GM18907 (cell line): ENCODE data around the gene RASL12.
A peak's percentile ranks its signal among the peaks of the same experiment; 100 is the strongest.
"Not testable (repeated sequence)": the region's sequence is repeated elsewhere in the genome, so short reads cannot be mapped to it uniquely, and the experiment has no call there.

Experiments used
- ATAC-seq: cut with Tn5 transposase; IDR thresholded peaks from one replicate; pipeline ENCODE4 v1.9.1; 2021; ENCODE audit warnings: mild to moderate bottlenecking, moderate library complexity; ENCODE audit not compliant: unreplicated experiment

Gene RASL12

DNA sequence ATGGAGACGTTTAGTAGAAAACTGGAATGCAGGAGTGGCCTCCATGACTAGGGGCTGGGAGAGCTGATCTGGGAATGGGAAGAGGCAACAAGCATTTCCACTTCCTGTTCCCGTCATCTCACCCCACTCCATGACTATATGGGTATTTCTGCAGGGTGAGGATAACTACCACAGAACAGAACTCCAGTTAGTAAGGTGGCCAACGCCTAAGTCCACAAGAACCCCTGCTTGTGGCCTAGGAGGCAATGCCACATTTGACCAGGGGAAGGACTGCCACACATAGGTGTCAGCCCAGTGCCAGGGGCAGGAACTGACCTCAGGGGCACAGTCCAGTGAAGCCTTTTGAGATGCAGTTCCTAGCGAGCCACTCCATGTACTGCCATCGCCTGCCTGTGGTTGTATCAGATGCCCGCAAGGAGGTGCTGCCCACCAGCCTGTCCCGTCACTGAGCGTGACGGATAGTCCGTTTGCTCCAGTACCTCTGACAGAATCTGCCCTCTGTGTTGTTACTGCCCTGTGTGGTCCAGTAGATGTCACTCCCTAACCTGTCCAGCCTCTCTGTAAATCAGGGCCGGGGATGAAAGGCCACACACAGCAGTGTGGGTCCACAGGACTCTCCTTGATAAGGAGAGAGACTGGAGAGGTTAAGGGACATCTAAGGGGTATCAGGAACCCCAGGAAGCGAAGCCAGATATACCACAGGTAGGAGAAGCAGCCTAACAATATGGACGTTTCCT is 34.8 kb downstream of the RASL12 start:
- peak; percentile 56 for ATAC-seq

GRCh38 chr15:65029736-65030208 is 38.0 kb downstream of the RASL12 start:
- ATAC-seq, result peak; percentile 4

DNA sequence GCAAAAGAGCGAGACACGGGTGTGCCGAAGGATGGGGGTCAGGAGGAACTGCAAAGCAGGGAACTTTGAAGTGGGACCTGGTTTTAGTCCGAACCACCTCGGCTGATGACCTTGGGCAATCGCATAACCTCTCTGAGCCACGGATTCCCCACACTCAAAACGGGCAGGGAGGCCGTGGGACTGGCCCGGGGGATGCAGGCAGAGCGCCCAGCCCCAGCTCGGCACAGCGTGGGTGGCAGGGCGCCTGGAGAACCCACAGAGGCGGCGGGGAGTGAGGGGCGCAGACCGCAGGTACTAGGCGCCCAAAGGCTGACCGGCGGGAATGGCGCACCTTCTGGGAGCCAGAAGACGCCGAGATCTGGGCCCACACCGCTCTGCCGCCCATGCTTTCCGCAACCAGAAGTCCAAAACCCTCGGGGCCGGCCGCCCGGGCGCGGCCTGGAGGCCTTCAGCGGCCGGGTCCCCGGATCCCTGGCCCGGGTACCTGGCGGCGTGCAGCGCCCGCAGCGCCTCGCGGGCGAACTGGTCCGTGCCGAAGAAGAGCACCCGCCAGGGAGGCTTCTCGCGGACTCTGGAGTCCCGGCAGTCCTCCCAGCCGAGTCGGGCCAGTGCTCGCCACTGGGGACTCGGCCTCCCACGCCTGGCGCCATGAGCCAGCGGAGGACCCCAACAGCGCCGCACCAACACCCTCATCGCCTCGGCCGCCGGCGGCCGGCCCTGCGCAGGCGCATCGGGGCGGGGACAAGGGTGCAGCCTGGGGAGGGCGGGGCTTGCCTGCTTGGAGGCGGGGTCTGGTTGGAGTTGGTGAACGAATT is 38.7 kb downstream of the RASL12 start, which contains the start of gene MTFMT:
TSS of gene MTFMT (minus strand) at position 719 of the 815 bp plus-strand sequence. CDS start at position 693, 26 bp downstream.
- peak; percentile 57 for ATAC-seq

- ATAC-seq, result no peak
These were observed 39.5 kb downstream of the RASL12 start for GRCh38 chr15:65028338-65028737.

DNA sequence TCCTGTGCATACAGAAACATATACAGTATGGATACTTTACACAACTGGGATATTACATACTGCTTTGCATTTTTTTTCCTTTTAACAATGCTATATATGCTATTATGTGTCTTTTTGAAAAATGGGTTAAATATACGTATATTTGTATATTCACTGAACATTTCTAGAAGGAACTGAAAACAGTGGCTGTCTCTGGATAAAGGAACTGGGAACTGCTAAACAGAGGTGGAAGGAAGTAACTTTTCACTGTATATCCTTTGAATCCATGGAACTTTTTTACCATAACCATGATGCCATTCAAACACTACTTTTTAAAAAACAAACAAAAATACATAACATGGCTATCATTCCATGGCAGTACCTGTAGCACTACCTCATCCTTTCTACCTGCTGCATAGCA is 40.2 kb downstream of the RASL12 start:
- ATAC-seq, result no peak

- ATAC-seq, result no peak
These were observed 41.0 kb downstream of the RASL12 start for GRCh38 chr15:65026756-65027155.

- ATAC-seq, result no peak
These were observed 46.3 kb downstream of the RASL12 start for GRCh38 chr15:65021488-65021887.

- ATAC-seq, result no peak
These were observed 47.4 kb downstream of the RASL12 start for GRCh38 chr15:65020419-65020818.

GRCh38 chr15:65011198-65011597 is 56.6 kb downstream of the RASL12 start:
- ATAC-seq, result not testable (repeated sequence)

DNA sequence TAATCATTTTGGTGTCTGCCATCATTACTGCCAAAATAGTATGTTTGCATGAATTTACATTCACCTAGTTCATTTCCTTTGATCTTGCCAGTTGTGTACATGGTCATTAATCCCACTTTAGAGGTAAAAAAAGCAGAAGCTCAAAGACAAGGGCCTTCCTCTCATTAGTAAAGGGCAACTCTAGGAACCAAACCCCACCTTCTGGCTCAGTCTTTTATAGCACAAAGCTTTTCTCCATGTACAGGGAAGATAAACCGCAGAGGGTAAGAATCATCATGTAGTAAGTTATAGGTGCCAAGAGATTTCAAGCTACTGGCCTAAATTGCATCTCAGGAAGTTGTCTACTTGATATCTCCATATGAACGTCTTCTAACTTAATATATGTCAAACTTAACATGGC is 58.8 kb downstream of the RASL12 start:
- no peak for ATAC-seq

GRCh38 chr15:65006876-65007275 is 60.9 kb downstream of the RASL12 start:
- ATAC-seq, result no peak

DNA sequence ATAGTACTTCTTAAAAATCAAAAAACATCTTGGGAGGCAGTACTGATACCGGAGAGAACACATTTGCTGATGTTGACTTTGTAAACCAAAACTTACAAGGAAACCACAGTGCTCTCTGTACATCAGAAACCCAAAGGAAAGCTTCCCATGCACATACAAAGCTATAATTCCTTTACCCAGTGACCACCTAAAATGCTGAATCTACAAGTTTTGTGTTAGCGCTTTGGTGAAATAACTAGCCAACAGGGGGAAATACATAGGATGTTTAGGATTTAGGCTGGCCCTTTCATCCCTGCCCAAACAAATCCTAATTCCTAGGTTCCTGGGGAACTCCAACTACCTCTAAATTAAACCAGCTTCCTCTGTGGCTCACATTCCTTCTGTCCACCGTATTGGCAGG is 62.8 kb downstream of the RASL12 start:
- no peak for ATAC-seq
